Fibroblast of the aortic adventitia (primary cell): ENCODE results near the gene ABHD5. TPM values are rescaled to one million over a fixed set of nuclear protein-coding genes. Genes with fewer than 3 reads are reported as not detected.

Experiments
- DNase-seq: peaks from one replicate; pipeline ENCODE4 v3.0.0-alpha.2; 2010; ENCODE audit warnings: low read depth
- H3K4me3 ChIP-seq: 2 replicates; pipeline ENCODE4 v1.5.1; 2011; ENCODE audit warnings: low read depth, mild to moderate bottlenecking, control low read depth, low read length, moderate library complexity
- CTCF ChIP-seq: IDR thresholded peaks from 2 replicates; pipeline ENCODE4 v1.5.1; 2011; ENCODE audit warnings: mild to moderate bottlenecking, low read length, control low read depth, inconsistent platforms; ENCODE audit not compliant: insufficient read depth
- total RNA-seq: library from RNA; depleted of rRNA; stranded (reverse); fragments of >200 nt; gene quantifications from 2 replicates; pipeline ENCODE4 v1.2.3, GENCODE V29; 2012; ENCODE audit warnings: low replicate concordance

Gene ABHD5
- total RNA-seq, 1 donor = 27.4 TPM

GRCh38 chr3:43692971-43693370 is 2.2 kb downstream of the ABHD5 start:
- peak; percentile 19 for DNase-seq
- TF ChIP-seq CTCF = no peak
- H3K4me3 ChIP-seq = no peak overlapping the region

- no peak for DNase-seq
- no peak for TF ChIP-seq CTCF
- H3K4me3 ChIP-seq = no peak overlapping the region
These were observed 2.9 kb downstream of the ABHD5 start for GRCh38 chr3:43693594-43693993.

GRCh38 chr3:43695443-43695842 is 4.7 kb downstream of the ABHD5 start:
- no peak for TF ChIP-seq CTCF
- H3K4me3 ChIP-seq = no peak overlapping the region
- peak; percentile 90 for DNase-seq

- TF ChIP-seq CTCF = no peak
- no peak for DNase-seq
- H3K4me3 ChIP-seq = no peak overlapping the region
These were observed 5.1 kb downstream of the ABHD5 start for GRCh38 chr3:43695863-43696262.

- no peak for TF ChIP-seq CTCF
- peak; percentile 8 for DNase-seq
- no peak overlapping the region for H3K4me3 ChIP-seq
These were observed 5.7 kb downstream of the ABHD5 start for GRCh38 chr3:43696441-43696840.

- TF ChIP-seq CTCF = no peak
- no peak for DNase-seq
- H3K4me3 ChIP-seq = no peak overlapping the region
These were observed 6.1 kb downstream of the ABHD5 start for GRCh38 chr3:43696881-43697280.

GRCh38 chr3:43699864-43700263 is 9.1 kb downstream of the ABHD5 start:
- no peak overlapping the region for H3K4me3 ChIP-seq
- no peak for DNase-seq
- TF ChIP-seq CTCF = peak; percentile 37
